ENCODE measurements around the gene EPDR1. TPM values are rescaled to one million over a fixed set of nuclear protein-coding genes. Genes with fewer than 3 reads are reported as not detected.

Gene EPDR1
- total RNA-seq = 1.3 and 3.2 TPM in 2 replicates

GRCh38 chr7:37920305-37920848 lies at the start of gene EPDR1:
TSS of gene EPDR1 (plus strand) at chr7:37920640. CDS start at chr7:37920940, 300 bp downstream.

GRCh38 chr7:37916673-37917660 lies 3.5 kb upstream of the EPDR1 start, which contains the start of gene SFRP4:
TSS of gene SFRP4 (minus strand) at chr7:37916817. CDS start at chr7:37916537, 280 bp downstream.

Other genes with a start within 250 kb of the EPDR1 start
- not detected in 2 replicates for gene GPR141, start 236.9 kb upstream of the EPDR1 start, total RNA-seq
- not detected in 2 replicates for gene NME8, start 72.0 kb upstream of the EPDR1 start, total RNA-seq
- not detected in 2 replicates for gene SFRP4, start 3.8 kb upstream of the EPDR1 start, total RNA-seq

Data from vein endothelial cell (primary cell).